Daoy (cell line): ENCODE measurements around the gene DNA2. TPM values are rescaled to one million over a fixed set of nuclear protein-coding genes. Genes with fewer than 3 reads are reported as not detected.

Experiments used
- DNase-seq: peaks from one replicate; pipeline ENCODE4 v3.0.0-alpha.2; 2015; ENCODE audit warnings: low read depth
- total RNA-seq: library from RNA; depleted of rRNA; stranded (reverse); fragments of >200 nt; shearing (Covaris generic); gene quantifications from 2 replicates; pipeline ENCODE4 v1.2.3, GENCODE V29; 2014

Gene DNA2
- total RNA-seq, 1 experiment from 2014 or later, result 24.1 TPM

DNA sequence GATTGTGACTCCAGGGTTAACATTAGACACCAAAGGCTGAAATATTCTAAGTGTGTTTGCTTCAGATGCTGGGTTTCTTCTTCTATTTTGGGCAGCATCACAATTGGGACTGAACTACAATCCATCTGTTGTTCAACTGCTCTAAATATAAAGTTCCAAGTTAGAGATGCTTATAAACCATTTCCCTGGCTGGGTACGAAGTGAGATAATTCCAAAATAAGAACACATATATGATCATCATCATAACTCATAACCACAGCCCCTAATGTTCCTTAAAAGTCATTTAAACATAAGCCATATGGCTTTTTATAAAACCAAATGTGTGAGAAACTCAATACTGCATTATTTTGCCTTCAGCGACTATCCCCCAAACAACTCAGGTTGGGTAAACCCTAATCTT lies 28.8 kb downstream of the DNA2 start:
- DNase-seq, result no peak

- no peak for DNase-seq
Observed at GRCh38 chr10:68440898-68441297, 30.9 kb downstream of the DNA2 start.

DNA sequence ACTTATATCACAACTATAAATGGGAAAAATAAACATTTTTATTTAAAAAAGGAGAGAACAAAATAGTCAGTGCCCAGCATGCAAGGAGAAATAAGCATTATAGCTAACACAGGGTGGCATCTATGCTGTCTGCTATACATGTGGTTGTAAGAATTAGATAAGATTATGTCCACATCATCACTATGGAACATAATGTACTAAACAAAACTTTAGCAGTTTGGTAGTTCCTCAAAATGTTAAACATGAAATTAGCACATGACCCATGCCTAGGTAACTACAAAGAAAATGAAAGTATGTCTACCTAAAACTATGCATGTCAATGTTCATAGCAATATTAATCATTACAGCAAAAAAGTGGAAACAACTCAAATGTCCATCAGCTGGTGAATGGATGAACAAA lies 36.0 kb downstream of the DNA2 start:
- no peak for DNase-seq

- no peak for DNase-seq
Observed at GRCh38 chr10:68434657-68435056, 37.1 kb downstream of the DNA2 start.

GRCh38 chr10:68428396-68429104 lies 43.2 kb downstream of the DNA2 start:
- no peak for DNase-seq

DNA sequence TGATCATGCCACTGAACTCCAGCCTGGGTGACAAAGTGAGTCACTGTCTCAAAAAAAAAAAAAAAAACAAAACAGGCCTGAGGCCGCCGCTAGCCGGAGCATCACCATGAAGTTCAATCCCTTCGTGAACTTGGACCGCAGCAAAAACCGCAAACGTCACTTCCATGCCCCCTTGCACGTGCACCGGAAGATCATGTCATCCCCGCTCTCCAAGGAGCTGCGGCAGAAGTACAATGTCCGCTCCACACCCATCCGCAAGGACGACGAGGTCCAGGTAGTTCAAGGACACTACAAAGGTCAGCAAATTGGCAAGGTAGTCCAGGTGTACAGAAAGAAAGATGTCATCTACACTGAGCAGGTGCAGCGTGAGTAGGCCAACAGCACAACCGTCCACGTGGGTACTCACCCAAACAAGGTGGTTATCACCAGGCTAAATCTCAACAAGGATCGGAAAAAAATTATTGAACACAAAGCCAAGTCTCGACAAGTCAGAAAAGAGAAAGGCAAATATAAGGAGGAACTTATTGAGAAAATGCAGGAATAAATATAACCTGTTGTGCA lies 47.2 kb downstream of the DNA2 start:
- no peak for DNase-seq

- no peak for DNase-seq
Observed at GRCh38 chr10:68423522-68423921, 48.3 kb downstream of the DNA2 start.

DNA sequence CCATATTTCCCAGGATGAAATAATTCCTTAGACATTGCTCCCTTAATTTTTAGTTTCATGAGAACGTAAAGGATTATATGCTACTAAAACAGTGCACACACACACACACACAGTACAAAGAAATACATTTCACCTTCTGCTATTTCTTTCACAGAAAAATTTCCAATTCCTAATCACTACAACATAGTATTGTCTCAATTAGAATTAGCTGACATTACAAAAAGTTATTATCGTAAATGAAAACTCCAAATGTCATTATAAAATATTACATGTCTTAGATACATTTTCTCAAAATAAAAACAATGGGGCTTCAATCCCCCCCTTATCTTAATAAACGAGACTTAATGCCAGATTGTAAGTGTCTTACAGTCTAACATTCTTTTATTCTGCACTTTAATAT lies 52.4 kb downstream of the DNA2 start:
- DNase-seq, result no peak

DNA sequence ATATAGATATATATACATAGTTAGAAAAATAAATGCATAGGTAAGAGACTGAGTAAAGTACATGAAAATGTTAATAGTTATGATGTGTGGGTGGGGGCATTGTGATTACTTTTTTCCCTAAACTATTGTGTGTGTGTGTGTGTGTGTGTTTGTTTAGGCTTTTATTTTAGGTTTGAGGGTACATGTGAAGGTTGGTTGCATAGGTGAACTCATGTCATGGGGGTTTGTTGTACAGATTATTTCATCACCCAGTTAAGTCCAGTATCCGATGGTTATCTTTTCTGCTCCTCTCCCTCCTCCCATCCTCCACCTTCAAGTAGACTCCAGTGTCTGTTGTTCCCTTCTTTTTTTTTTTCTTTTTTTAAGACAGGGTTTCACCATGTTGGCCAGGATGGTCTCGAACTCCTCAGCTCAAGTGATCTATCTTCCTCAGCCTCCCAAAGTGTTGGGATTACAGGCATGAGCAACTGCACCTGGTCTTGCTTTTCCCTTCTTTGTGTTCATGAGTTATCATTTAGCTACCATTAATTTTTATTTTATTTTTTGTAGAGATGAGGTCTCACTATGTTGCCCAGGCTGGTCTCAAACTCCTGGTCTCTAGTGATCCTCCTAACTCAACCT lies 62.8 kb downstream of the DNA2 start:
- no peak for DNase-seq

GRCh38 chr10:68406815-68407548 lies 64.8 kb downstream of the DNA2 start, which contains the start of gene RUFY2:
Gene RUFY2, minus strand, starts transcription at chr10:68407277. Its CDS starts 88 bp downstream, at chr10:68407189.
- peak; percentile 83 for DNase-seq

GRCh38 chr10:68406111-68406814 lies 65.5 kb downstream of the DNA2 start:
- peak; percentile 66 for DNase-seq

DNA sequence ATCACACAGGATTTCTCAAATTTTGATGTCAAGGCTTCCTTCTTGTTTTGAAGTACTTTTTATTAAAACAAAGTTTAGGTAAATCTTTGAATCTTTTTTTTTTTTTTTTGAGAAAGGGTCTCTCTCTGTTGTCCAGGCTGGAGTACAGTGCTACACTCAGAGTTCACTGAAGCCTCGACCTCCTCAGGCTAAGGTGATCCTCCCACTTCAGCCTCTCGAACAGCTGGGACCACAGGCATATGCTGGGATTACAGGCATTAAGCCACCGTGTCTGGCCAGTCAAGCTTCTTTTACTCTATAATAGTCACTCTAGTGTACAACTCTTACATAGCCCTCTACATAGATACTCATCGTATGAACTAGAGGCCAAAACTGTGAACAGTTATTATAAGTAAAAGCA lies 68.1 kb downstream of the DNA2 start:
- no peak for DNase-seq

- no peak for DNase-seq
Observed at GRCh38 chr10:68402276-68402675, 69.5 kb downstream of the DNA2 start.

- DNase-seq, result no peak
Observed at GRCh38 chr10:68397005-68397404, 74.8 kb downstream of the DNA2 start.

DNA sequence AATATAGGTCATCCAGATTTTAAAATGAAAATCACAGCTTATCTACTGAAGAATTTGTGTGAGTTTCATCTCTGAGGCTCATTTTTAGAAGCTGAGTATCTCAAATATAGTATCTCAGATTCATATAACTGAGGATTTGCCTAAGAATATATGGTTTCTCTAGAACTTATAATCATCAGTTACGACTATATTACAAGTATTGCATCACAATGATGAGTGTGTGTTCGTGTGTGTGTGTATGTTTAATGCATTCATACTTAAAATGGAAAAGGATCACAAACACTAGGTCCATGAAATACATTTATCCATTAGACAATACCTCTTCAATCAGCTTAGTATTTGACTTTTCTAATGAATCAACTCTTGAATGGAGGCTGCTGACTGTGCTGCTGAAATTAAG lies 86.0 kb downstream of the DNA2 start:
- no peak for DNase-seq

- no peak for DNase-seq
Observed at GRCh38 chr10:68371604-68372003, 100.2 kb downstream of the DNA2 start.

DNA sequence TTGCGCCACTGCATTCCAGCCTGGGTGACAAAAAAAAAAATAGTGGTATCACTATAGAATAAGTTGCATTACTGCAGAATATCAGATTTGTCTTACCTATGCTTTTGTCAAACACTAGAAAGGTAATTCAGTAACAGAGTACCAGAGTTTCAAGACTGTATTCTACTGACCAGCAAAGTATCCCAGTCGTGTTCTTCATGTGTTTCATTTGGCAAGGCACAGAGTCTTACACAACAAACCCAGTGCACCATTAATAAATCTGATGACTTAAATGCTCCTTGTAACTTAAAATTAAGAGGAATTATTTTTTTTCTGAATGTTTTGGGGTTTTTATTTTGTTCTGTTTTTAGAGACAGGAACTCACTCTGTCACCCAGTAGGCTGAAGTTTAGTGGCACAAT lies 104.7 kb downstream of the DNA2 start:
- no peak for DNase-seq

- DNase-seq, result no peak
Observed at GRCh38 chr10:68366600-68366999, 105.2 kb downstream of the DNA2 start.

DNA sequence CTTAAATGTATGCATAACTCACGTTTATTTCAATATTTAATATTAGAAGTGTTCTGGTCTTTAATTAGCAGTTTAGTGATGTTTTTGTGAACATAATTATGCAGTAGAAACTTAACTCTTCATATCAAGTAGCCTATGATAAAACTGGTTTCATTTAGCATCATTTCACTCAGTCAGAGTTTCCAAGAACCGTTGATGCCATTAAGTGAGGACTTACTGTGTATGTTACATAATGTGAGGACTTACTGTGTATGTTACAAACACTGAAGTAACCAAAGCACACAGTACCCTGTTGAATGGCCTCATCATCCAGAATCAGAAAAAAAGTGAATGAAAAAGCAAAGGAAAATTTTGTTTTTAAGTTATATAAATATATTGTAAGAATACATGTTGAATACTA lies 106.2 kb downstream of the DNA2 start:
- DNase-seq, result no peak

GRCh38 chr10:68364101-68364886 lies 107.5 kb downstream of the DNA2 start:
- no peak for DNase-seq
